Vagina (tissue), 2 donors: ENCODE measurements around the gene SLC25A24.
"Not testable (repeated sequence)": the region's sequence is repeated elsewhere in the genome, so short reads cannot be mapped to it uniquely, and the experiment has no call there.

Experiments
- POLR2A ChIP-seq, 2 donors: fragments of 450-650 bp; IDR thresholded peaks; one replicate each; pipeline ENCODE4 v1.6.1; 2017; ENCODE audit warnings: antibody characterized with exemption in 2 of 2, mild to moderate bottlenecking in 2 of 2, moderate library complexity in 2 of 2
- POLR2AphosphoS5 ChIP-seq, 2 donors: sonication (generic); formaldehyde crosslinking; IDR thresholded peaks; one replicate each; pipeline ENCODE4 v1.9.0; 2017; ENCODE audit warnings: antibody characterized with exemption in 2 of 2, mild to moderate bottlenecking in 2 of 2, low read depth in 1 of 2; ENCODE audit not compliant: insufficient read depth in 1 of 2
- TF ChIP-seq, protein P1 (sequence below), 3 experiments: fragments of 450-650 bp in 2 of 3; fragments of 200-600 bp in 1 of 3; sonication (generic) in 1 of 3; IDR thresholded peaks; one replicate each; pipeline ENCODE4 v1.5.1; 2017 to 2019; ENCODE audit warnings: antibody characterized with exemption in 3 of 3, mild to moderate bottlenecking in 2 of 3, moderate library complexity in 2 of 3

DNA sequence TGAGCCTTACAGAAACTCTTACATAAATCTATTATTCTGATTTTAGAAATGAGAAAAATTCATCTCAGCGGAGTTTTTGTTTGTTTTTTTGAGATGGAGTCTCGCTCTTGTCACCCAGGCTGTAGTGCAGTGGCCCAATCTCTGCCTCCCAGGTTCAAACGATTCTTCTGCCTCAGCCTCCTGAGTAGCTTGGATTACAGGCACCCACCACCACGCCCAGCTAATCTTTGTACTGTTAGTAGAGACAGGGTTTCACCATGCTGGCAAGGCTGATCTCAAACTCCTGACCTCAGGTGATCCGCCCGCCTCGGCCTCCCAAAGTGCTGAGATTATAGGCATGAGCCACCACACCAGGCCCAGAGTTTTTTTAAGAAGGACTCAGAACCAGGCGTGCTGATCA lies 60.6 kb downstream of the SLC25A24 start:
- TF ChIP-seq, protein P1, sequence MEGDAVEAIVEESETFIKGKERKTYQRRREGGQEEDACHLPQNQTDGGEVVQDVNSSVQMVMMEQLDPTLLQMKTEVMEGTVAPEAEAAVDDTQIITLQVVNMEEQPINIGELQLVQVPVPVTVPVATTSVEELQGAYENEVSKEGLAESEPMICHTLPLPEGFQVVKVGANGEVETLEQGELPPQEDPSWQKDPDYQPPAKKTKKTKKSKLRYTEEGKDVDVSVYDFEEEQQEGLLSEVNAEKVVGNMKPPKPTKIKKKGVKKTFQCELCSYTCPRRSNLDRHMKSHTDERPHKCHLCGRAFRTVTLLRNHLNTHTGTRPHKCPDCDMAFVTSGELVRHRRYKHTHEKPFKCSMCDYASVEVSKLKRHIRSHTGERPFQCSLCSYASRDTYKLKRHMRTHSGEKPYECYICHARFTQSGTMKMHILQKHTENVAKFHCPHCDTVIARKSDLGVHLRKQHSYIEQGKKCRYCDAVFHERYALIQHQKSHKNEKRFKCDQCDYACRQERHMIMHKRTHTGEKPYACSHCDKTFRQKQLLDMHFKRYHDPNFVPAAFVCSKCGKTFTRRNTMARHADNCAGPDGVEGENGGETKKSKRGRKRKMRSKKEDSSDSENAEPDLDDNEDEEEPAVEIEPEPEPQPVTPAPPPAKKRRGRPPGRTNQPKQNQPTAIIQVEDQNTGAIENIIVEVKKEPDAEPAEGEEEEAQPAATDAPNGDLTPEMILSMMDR (IDR thresholded peaks at IDR 0.05): not testable (repeated sequence)
- not testable (repeated sequence) for TF ChIP-seq POLR2AphosphoS5 (IDR thresholded peaks at IDR 0.05; ENCODE audit: insufficient read depth in 1 of 2, low read depth in 1 of 2); POLR2A (IDR thresholded peaks at IDR 0.05)
